HCT116 (cell line): ENCODE data around the gene NAALADL2. TPM values are rescaled to one million over a fixed set of nuclear protein-coding genes. Genes with fewer than 3 reads are reported as not detected.

ENCODE experiments used
- ATAC-seq: fragments of 200-7000 bp; cut with Tn5 transposase; 2 replicates; pipeline ENCODE4 v1.9.1; 2020; ENCODE audit warnings: mild to moderate bottlenecking, moderate library complexity
- BruUV-seq: library from RNA; stranded (reverse); fragments of 400-500 nt; replicated peaks from 2 replicates; lab custom pipeline; 2021; lab: Mats Ljungman, UMichigan
- CTCF ChIA-PET: fragments of 300-600 bp; sonication (Branson Sonifier 250); formaldehyde crosslinking; loops from one replicate; lab custom pipeline; 2021; ENCODE audit warnings: antibody characterized with exemption; lab: Charles Lee
- POLR2A ChIA-PET: fragments of 300-600, 350-600 bp; sonication (Branson Sonifier 250); formaldehyde crosslinking; loops from one replicate; lab custom pipeline; 2021; ENCODE audit warnings: antibody characterized with exemption; lab: Charles Lee
- RAD21 ChIA-PET, 2 experiments: fragments of 300-600 bp; sonication (Branson Sonifier 250); formaldehyde crosslinking; loops; one replicate each; lab custom pipeline; 2023; ENCODE audit warnings: low total read pairs in 2 of 2; ENCODE audit not compliant: uncharacterized antibody in 2 of 2, unreplicated experiment in 2 of 2, low non-redundant PET in 1 of 2; lab: Charles Lee
- DNase-seq: peaks from one replicate; pipeline ENCODE4 v3.0.0-alpha.2; 2010; ENCODE audit warnings: low read depth, low spot score
- H2AFZ ChIP-seq: fragments of 200-600 bp; shearing (Covaris generic), sonication (generic); 2 replicates; pipeline ENCODE4 v1.6.1; 2017; ENCODE audit warnings: low read depth, mixed run types, mixed read lengths, antibody characterized with exemption, low read length; ENCODE audit not compliant: poor library complexity, severe bottlenecking
- H3K27ac ChIP-seq: 2 replicates; pipeline ENCODE4 v1.5.1; 2012; ENCODE audit warnings: low read depth, low read length
- H3K27me3 ChIP-seq: fragments of 200-600 bp; sonication (generic); 2 replicates; pipeline ENCODE4 v1.6.1; 2016; ENCODE audit warnings: mixed run types, low read length, mixed read lengths; ENCODE audit not compliant: insufficient read depth
- H3K36me3 ChIP-seq, 2 experiments: fragments of 200-500 bp in 1 of 2; fragments of 200-600 bp in 1 of 2; sonication (Bioruptor generic) in 1 of 2; sonication (generic) in 1 of 2; 2 replicates each; pipeline versions ENCODE4 v1.5.1 to v1.6.1; 2014 to 2016; ENCODE audit warnings: low read length in 2 of 2, inconsistent platforms in 1 of 2, mixed read lengths in 1 of 2, mixed run types in 1 of 2; ENCODE audit not compliant: insufficient read depth in 2 of 2, control insufficient read depth in 1 of 2
- H3K4me1 ChIP-seq, 2 experiments: fragments of 200-600 bp in 1 of 2; sonication (generic) in 1 of 2; 2 replicates each; pipeline versions ENCODE4 v1.5.1 to v1.6.1; 2012 to 2017; ENCODE audit warnings: low read length in 2 of 2, inconsistent platforms in 1 of 2, mild to moderate bottlenecking in 1 of 2, mixed read lengths in 1 of 2, mixed run types in 1 of 2, moderate library complexity in 1 of 2; ENCODE audit not compliant: insufficient read depth in 2 of 2, control insufficient read depth in 1 of 2
- H3K4me2 ChIP-seq: fragments of 200-600 bp; sonication (generic); 2 replicates; pipeline ENCODE4 v1.6.1; 2017; ENCODE audit warnings: mixed run types, low read length, mixed read lengths
- H3K4me3 ChIP-seq, 2 experiments: fragments of 200-600 bp in 1 of 2; sonication (generic) in 1 of 2; replicated peaks in 1 of 2; 2 replicates each; pipeline ENCODE4 v1.5.1; 2011 to 2016; ENCODE audit warnings: low read length in 2 of 2, control low read depth in 1 of 2, low read depth in 1 of 2, mild to moderate bottlenecking in 1 of 2, mixed read lengths in 1 of 2, mixed run types in 1 of 2
- H3K79me2 ChIP-seq: fragments of 200-600 bp; sonication (generic); 2 replicates; pipeline ENCODE4 v1.6.1; 2017; ENCODE audit warnings: mild to moderate bottlenecking, mixed run types, low read length, moderate library complexity, mixed read lengths; ENCODE audit not compliant: insufficient read depth
- H3K9ac ChIP-seq: fragments of 200-600 bp; sonication (generic); 2 replicates; pipeline ENCODE4 v1.6.1; 2016; ENCODE audit warnings: low read length, mixed read lengths
- H3K9me2 ChIP-seq: fragments of 200-600 bp; sonication (generic), shearing (Covaris generic); 2 replicates; pipeline ENCODE4 v1.6.1; 2017; ENCODE audit warnings: mixed run types, mild to moderate bottlenecking, moderate library complexity; ENCODE audit not compliant: insufficient read depth
- H3K9me3 ChIP-seq, 2 experiments: fragments of 200-500 bp in 1 of 2; fragments of 200-600 bp in 1 of 2; sonication (Bioruptor generic) in 1 of 2; sonication (generic) in 1 of 2; 2 replicates each; pipeline ENCODE4 v1.6.1; 2014 to 2017; ENCODE audit warnings: low read length in 2 of 2, mixed read lengths in 2 of 2, inconsistent platforms in 1 of 2, low read depth in 1 of 2, mild to moderate bottlenecking in 1 of 2, mixed run types in 1 of 2, moderate library complexity in 1 of 2; ENCODE audit not compliant: control insufficient read depth in 1 of 2, insufficient read depth in 1 of 2
- H4K20me1 ChIP-seq: fragments of 200-600 bp; sonication (generic), shearing (Covaris generic); 2 replicates; pipeline ENCODE4 v1.6.1; 2017; ENCODE audit warnings: mixed run types, mild to moderate bottlenecking, moderate library complexity; ENCODE audit not compliant: insufficient read depth
- ATF3 ChIP-seq: IDR thresholded peaks from 2 replicates; pipeline ENCODE4 v1.6.1; 2012
- CBX3 ChIP-seq: IDR thresholded peaks from 2 replicates; pipeline ENCODE4 v1.6.1; 2012; ENCODE audit warnings: low read depth
- CEBPB ChIP-seq: IDR thresholded peaks from 2 replicates; pipeline ENCODE4 v1.6.1; 2012; ENCODE audit warnings: low read depth
- EGR1 ChIP-seq: IDR thresholded peaks from 2 replicates; pipeline ENCODE4 v1.6.1; 2012; ENCODE audit warnings: low read depth
- ELF1 ChIP-seq: IDR thresholded peaks from 2 replicates; pipeline ENCODE4 v1.6.1; 2012; ENCODE audit warnings: low read depth, borderline replicate concordance
- EZH2 ChIP-seq: fragments of 200-600 bp; sonication (generic); IDR thresholded peaks from 2 replicates; pipeline ENCODE4 v1.6.1; 2017; ENCODE audit warnings: antibody characterized with exemption, mixed run types
- EZH2phosphoT487 ChIP-seq: fragments of 200-600 bp; IDR thresholded peaks from 2 replicates; pipeline ENCODE4 v1.6.1; 2018; ENCODE audit warnings: antibody characterized with exemption, borderline replicate concordance
- FOSL1 ChIP-seq: IDR thresholded peaks from 2 replicates; pipeline ENCODE4 v1.6.1; 2012; ENCODE audit warnings: low read depth
- JUND ChIP-seq: IDR thresholded peaks from 2 replicates; pipeline ENCODE4 v1.6.1; 2012
- POLR2A ChIP-seq: IDR thresholded peaks from 2 replicates; pipeline ENCODE4 v1.7.0; 2011; ENCODE audit warnings: borderline replicate concordance; ENCODE audit not compliant: insufficient read depth, insufficient read length; ENCODE audit errors: extremely low read depth
- POLR2AphosphoS5 ChIP-seq: IDR thresholded peaks from 2 replicates; pipeline ENCODE4 v1.6.1; 2011; ENCODE audit warnings: mild to moderate bottlenecking, low read depth, low read length, moderate library complexity
- REST ChIP-seq: IDR thresholded peaks from 2 replicates; pipeline ENCODE4 v1.6.1; 2012; ENCODE audit warnings: low read depth
- SIN3A ChIP-seq: IDR thresholded peaks from 2 replicates; pipeline ENCODE4 v1.6.1; 2012; ENCODE audit warnings: low read depth
- SP1 ChIP-seq: IDR thresholded peaks from 2 replicates; pipeline ENCODE4 v1.6.1; 2012; ENCODE audit warnings: low read depth
- SRF ChIP-seq: IDR thresholded peaks from 2 replicates; pipeline ENCODE4 v1.6.1; 2012; ENCODE audit warnings: low read depth
- TCF7L2 ChIP-seq: IDR thresholded peaks from 2 replicates; pipeline ENCODE4 v1.7.0; 2011; ENCODE audit warnings: borderline replicate concordance, inconsistent platforms; ENCODE audit not compliant: insufficient read depth, insufficient read length; ENCODE audit errors: extremely low read depth
- YY1 ChIP-seq: IDR thresholded peaks from 2 replicates; pipeline ENCODE4 v1.6.1; 2011; ENCODE audit warnings: low read length, low read depth, moderate library complexity, mild to moderate bottlenecking; ENCODE audit not compliant: insufficient replicate concordance; ENCODE audit errors: extremely low read depth
- ZFX ChIP-seq: fragments of 450-650 bp; IDR thresholded peaks from 2 replicates; pipeline ENCODE4 v1.6.1; 2017
- intact Hi-C: fragments of 100-400 bp; cut with micrococcal nuclease; formaldehyde crosslinking; loops from 2 replicates; pipeline ENCODE4 v1.10.0; 2022
- total RNA-seq: library from RNA; stranded (reverse); gene quantifications from one replicate; pipeline ENCODE4 v1.2.1, GENCODE V29; 2021; ENCODE audit not compliant: unreplicated experiment
- TF ChIP-seq, protein P1 (sequence below): IDR thresholded peaks from 2 replicates; pipeline ENCODE4 v1.6.1; 2012

Gene NAALADL2
- total RNA-seq, 1 experiment from 2014 or later = 2.9 TPM

DNA sequence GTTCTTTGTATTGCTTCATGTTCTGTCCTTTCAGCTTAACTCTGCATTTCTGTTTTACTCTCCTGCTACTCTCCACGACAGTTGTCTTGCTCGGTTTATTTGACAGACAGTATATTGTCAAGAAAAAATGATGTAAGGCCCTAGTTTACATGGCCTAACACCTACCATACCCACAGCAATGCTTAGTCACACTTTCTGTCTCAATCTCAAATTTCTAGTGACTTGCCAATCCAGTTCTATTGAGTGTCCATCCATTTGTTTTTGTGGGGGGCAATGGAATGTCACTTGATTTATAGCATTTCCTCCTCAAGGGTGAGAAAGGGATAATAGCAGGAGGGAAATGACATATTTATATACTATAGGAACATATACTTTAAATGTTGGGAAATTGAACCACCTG is 676.2 kb downstream of the NAALADL2 start:
- no peaks in the 10 kb centered on the region for H3K27me3 ChIP-seq
- no peaks in the 10 kb centered on the region for H4K20me1 ChIP-seq
- H3K36me3 ChIP-seq = no peaks in the 10 kb centered on the region
- H3K27ac ChIP-seq = no peak overlapping the region
- H3K9me3 ChIP-seq = no peaks in the 10 kb centered on the region
- no peak for ATAC-seq
- no peak overlapping the region for H2AFZ ChIP-seq
- H3K4me1 ChIP-seq = no peaks in the 10 kb centered on the region
- no peak for DNase-seq
- CTCF ChIA-PET = no interaction called here
- no peak overlapping the region for H3K4me3 ChIP-seq
- H3K79me2 ChIP-seq = no peaks in the 10 kb centered on the region
- H3K9me2 ChIP-seq = no peaks in the 10 kb centered on the region
- RAD21 ChIA-PET = no interaction called here
- intact Hi-C loops = no loop called here
- H3K9ac ChIP-seq = no peak overlapping the region
- TF ChIP-seq SP1 (no peak), CEBPB (no peak), JUND (no peak), EGR1 (no peak), POLR2A (no peak), SRF (no peak), TCF7L2 (no peak), FOSL1 (no peak), EZH2phosphoT487 (no peak), ATF3 (no peak), SIN3A (no peak), YY1 (no peak), REST (no peak), CBX3 (no peak), EZH2 (no peak), ELF1 (no peak), POLR2AphosphoS5 (no peak), ZFX (no peak)
- TF ChIP-seq, protein P1, sequence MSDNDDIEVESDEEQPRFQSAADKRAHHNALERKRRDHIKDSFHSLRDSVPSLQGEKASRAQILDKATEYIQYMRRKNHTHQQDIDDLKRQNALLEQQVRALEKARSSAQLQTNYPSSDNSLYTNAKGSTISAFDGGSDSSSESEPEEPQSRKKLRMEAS = no peak
- POLR2A ChIA-PET = no interaction called here
- H3K4me2 ChIP-seq = no peak overlapping the region
- BruUV-seq = no TSS peak
